Activated T-helper 2 cell treated with anti-CD3 and anti-CD28 coated beads, Interferon-gamma antibody, Interleukin-2, Interleukin-4, amounts not matched to agents 10 μg/mL and 5 μg/mL and 100 μg/mL, durations not matched to agents 14 hours and 24 hours and 36 hours (primary cell): Measurements from ENCODE around the gene SELE. TPM values are rescaled to one million over a fixed set of nuclear protein-coding genes. Genes with fewer than 3 reads are reported as not detected.

Source experiments
- DNase-seq: peaks from one replicate; pipeline ENCODE4 v3.0.0; 2021; ENCODE audit warnings: low spot score
- H3K27ac Mint-ChIP-seq: one replicate; pipeline ENCODE4 v1.8.0; 2021; ENCODE audit warnings: mixed read lengths
- H3K27me3 Mint-ChIP-seq: one replicate; pipeline ENCODE4 v1.8.0; 2021; ENCODE audit warnings: low read depth, mixed read lengths
- H3K36me3 Mint-ChIP-seq: one replicate; pipeline ENCODE4 v1.8.0; 2021; ENCODE audit warnings: low read depth, mixed read lengths
- H3K4me1 Mint-ChIP-seq: one replicate; pipeline ENCODE4 v1.8.0; 2021; ENCODE audit warnings: low read depth, mixed read lengths
- H3K4me3 Mint-ChIP-seq: one replicate; pipeline ENCODE4 v1.8.0; 2021; ENCODE audit warnings: low read depth, mild to moderate bottlenecking, moderate library complexity, mixed read lengths
- H3K9me3 Mint-ChIP-seq: one replicate; pipeline ENCODE4 v1.8.0; 2021; ENCODE audit warnings: mixed read lengths
- intact Hi-C: fragments of 100-400 bp; cut with micrococcal nuclease; formaldehyde crosslinking; loops from one replicate; pipeline ENCODE4 v1.15.1; 2023
- total RNA-seq: library from RNA; stranded (reverse); gene quantifications from 2 replicates; pipeline ENCODE4 v1.2.3, GENCODE V29; 2022

SELE gene, protein sequence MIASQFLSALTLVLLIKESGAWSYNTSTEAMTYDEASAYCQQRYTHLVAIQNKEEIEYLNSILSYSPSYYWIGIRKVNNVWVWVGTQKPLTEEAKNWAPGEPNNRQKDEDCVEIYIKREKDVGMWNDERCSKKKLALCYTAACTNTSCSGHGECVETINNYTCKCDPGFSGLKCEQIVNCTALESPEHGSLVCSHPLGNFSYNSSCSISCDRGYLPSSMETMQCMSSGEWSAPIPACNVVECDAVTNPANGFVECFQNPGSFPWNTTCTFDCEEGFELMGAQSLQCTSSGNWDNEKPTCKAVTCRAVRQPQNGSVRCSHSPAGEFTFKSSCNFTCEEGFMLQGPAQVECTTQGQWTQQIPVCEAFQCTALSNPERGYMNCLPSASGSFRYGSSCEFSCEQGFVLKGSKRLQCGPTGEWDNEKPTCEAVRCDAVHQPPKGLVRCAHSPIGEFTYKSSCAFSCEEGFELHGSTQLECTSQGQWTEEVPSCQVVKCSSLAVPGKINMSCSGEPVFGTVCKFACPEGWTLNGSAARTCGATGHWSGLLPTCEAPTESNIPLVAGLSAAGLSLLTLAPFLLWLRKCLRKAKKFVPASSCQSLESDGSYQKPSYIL
- not detected in 2 replicates for total RNA-seq

GRCh38 chr1:169733924-169734323 lies at the start of gene SELE:
Gene SELE, minus strand, starts transcription at chr1:169734079. Its CDS starts 467 bp downstream, at chr1:169733612.
- Mint-ChIP-seq H3K36me3 (no peaks in the 10 kb centered on the region), H3K4me3 (no peak within 1 kb of the TSS), H3K27ac (no peak within 1 kb of the TSS), H3K9me3 (no peaks in the 10 kb centered on the region), H3K4me1 (no peaks in the 10 kb centered on the region), H3K27me3 (peaks cover 26% of the 10 kb centered on the region)
- no peak for DNase-seq
- intact Hi-C loops: no loop called here

GRCh38 chr1:169782596-169782995 lies 48.7 kb upstream of the SELE start:
- Mint-ChIP-seq H3K4me1 (peaks cover 3% of the 10 kb centered on the region), H3K4me3 (no peak overlapping the region), H3K36me3 (no peaks in the 10 kb centered on the region), H3K9me3 (no peaks in the 10 kb centered on the region), H3K27ac (no peak overlapping the region), H3K27me3 (peaks cover 33% of the 10 kb centered on the region)
- DNase-seq: no peak
- intact Hi-C loops: no loop called here

- intact Hi-C loops: no loop called here
- Mint-ChIP-seq H3K36me3 (no peaks in the 10 kb centered on the region), H3K4me3 (no peak overlapping the region), H3K27me3 (peaks cover 13% of the 10 kb centered on the region), H3K9me3 (no peaks in the 10 kb centered on the region), H3K27ac (no peak overlapping the region), H3K4me1 (peaks cover 3% of the 10 kb centered on the region)
- no peak for DNase-seq
These were observed 46.1 kb upstream of the SELE start for GRCh38 chr1:169779970-169780369.

- Mint-ChIP-seq H3K4me3 (no peak overlapping the region), H3K27me3 (peaks cover 4% of the 10 kb centered on the region), H3K4me1 (no peaks in the 10 kb centered on the region), H3K27ac (no peak overlapping the region), H3K36me3 (no peaks in the 10 kb centered on the region), H3K9me3 (no peaks in the 10 kb centered on the region)
- intact Hi-C loops: no loop called here
- DNase-seq: no peak
These were observed 45.3 kb upstream of the SELE start for GRCh38 chr1:169779150-169779549.

GRCh38 chr1:169776440-169776839 lies 42.6 kb upstream of the SELE start:
- intact Hi-C loops: no loop called here
- no peaks in the 10 kb centered on the region for H3K9me3 Mint-ChIP-seq
- H3K4me1 Mint-ChIP-seq: no peaks in the 10 kb centered on the region
- H3K4me3 Mint-ChIP-seq: no peak overlapping the region
- H3K27me3 Mint-ChIP-seq: peaks cover 9% of the 10 kb centered on the region
- no peak for DNase-seq
- no peak overlapping the region for H3K27ac Mint-ChIP-seq
- no peaks in the 10 kb centered on the region for H3K36me3 Mint-ChIP-seq

DNA sequence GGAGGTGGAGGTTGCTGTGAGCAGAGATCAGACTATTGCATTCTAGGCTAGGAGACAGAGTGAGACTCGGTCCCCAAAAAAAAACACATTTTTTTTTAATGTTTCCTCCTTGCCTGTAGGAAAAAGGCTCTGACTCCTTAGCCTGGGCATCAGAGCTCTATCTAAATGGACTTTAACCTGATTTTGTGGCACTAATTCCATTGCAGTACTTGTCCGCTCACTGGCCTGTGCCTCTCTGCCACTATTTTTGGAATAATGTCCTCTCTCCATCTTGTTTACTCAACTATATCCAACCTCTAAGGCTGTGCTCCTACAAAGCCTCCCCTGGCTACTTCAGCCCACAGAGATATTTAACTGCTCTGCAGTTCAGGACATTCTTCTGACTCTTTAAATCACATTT lies 34.3 kb upstream of the SELE start:
- H3K36me3 Mint-ChIP-seq: no peaks in the 10 kb centered on the region

GRCh38 chr1:169765580-169766331 lies 31.9 kb upstream of the SELE start:
- H3K9me3 Mint-ChIP-seq: no peaks in the 10 kb centered on the region
- H3K27ac Mint-ChIP-seq: no peak overlapping the region
- intact Hi-C loops: no loop called here
- H3K4me3 Mint-ChIP-seq: no peak overlapping the region
- H3K27me3 Mint-ChIP-seq: peaks cover 17% of the 10 kb centered on the region
- DNase-seq: no peak
- no peaks in the 10 kb centered on the region for H3K36me3 Mint-ChIP-seq
- no peaks in the 10 kb centered on the region for H3K4me1 Mint-ChIP-seq

More for the DNA sequence above, 34.3 kb upstream of the SELE start:
- Mint-ChIP-seq H3K27me3 (peaks cover 25% of the 10 kb centered on the region), H3K4me1 (no peaks in the 10 kb centered on the region), H3K9me3 (no peaks in the 10 kb centered on the region), H3K27ac (no peak overlapping the region), H3K4me3 (no peak overlapping the region)
- intact Hi-C loops: no loop called here
- no peak for DNase-seq

GRCh38 chr1:169764919-169765318 lies 31.0 kb upstream of the SELE start:
- Mint-ChIP-seq H3K36me3 (no peaks in the 10 kb centered on the region), H3K4me1 (no peaks in the 10 kb centered on the region), H3K27ac (no peak overlapping the region), H3K27me3 (peaks cover 17% of the 10 kb centered on the region), H3K4me3 (no peak overlapping the region), H3K9me3 (no peaks in the 10 kb centered on the region)
- intact Hi-C loops: no loop called here
- no peak for DNase-seq

DNA sequence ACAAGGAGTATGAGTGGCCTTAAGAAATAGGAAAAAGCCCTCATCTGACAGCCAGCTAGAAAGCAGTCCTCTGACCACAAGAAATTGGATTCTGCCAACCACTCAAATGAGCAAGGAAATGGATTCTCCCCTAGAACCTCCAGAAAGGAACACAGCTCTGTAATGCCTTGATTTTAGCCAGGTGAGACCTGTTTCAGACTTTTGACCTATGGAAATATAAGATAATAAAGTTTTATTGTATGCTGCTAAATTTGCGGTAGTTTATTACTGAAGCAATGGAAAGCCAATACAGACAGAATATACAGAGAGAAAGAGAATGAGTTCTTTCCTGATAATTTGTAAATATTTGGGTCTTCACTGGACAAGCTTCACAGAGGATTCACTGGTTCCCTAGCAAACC lies 28.8 kb upstream of the SELE start:
- Mint-ChIP-seq H3K4me3 (no peak overlapping the region), H3K27me3 (peaks cover 15% of the 10 kb centered on the region), H3K36me3 (no peaks in the 10 kb centered on the region), H3K4me1 (no peaks in the 10 kb centered on the region), H3K27ac (no peak overlapping the region), H3K9me3 (no peaks in the 10 kb centered on the region)
- intact Hi-C loops: no loop called here
- no peak for DNase-seq

DNA sequence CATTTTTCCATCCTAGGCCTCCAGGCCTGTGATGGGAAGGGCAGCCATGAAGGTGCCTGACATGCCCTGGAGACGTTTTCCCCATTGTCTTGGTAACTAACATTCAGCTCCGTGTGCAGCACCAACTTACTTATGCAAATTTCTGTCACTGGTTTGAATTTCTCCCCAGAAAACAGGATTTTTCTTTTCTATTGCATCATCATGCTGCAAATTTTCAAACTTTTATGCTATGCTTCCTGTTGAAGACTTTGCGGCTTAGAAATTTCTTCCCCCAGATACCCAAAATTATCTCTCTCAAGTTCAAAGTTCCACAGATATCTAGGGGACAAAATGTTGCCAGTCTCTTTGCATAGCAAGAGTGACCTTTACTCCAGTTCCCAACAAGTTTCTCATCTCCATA lies 25.2 kb upstream of the SELE start:
- H3K4me3 Mint-ChIP-seq: no peak overlapping the region
- H3K9me3 Mint-ChIP-seq: no peaks in the 10 kb centered on the region
- intact Hi-C loops: no loop called here
- H3K27ac Mint-ChIP-seq: no peak overlapping the region
- H3K27me3 Mint-ChIP-seq: peaks cover 7% of the 10 kb centered on the region
- H3K36me3 Mint-ChIP-seq: no peaks in the 10 kb centered on the region
- H3K4me1 Mint-ChIP-seq: no peaks in the 10 kb centered on the region
- no peak for DNase-seq

DNA sequence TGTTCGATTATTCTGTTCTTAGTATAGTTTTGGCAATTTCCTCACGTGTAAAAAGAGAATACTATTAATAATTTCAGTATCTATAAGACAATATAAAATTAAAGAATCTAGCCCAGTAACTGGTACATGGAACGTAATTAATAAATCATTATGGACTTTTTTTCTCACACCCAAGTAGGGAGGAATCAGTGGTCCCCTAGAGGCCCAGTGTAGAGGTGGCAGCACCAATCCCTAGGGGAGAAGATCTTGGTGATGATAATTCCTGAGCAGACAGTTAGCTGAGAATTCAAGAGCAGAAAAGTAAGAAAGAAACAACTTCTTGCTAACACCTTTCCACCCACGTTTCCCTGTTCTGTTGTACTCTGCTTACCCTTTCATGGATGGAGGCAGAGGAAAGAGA lies 19.7 kb upstream of the SELE start:
- Mint-ChIP-seq H3K4me3 (no peak overlapping the region), H3K9me3 (no peaks in the 10 kb centered on the region), H3K27ac (no peak overlapping the region), H3K36me3 (no peaks in the 10 kb centered on the region), H3K4me1 (peaks cover 3% of the 10 kb centered on the region), H3K27me3 (peaks cover 15% of the 10 kb centered on the region)
- intact Hi-C loops: no loop called here
- DNase-seq: no peak

DNA sequence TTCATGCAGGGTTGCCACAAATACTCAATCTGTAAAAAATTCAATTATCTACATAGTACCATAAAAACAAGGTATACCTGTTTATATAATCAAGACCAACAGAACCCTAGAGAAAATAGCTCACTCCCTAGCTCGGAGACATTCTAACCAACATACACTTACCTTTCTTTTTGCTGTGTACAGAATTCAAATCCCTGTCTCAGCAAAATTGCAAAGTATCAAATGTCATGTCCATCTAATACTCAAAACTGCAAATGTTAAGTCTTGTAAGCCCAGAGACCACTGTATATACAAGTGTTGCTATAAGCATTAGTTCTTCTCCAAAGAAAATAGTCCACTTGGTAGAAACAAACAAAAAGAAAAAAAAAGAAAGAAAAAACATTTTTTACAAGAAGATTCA lies 16.2 kb upstream of the SELE start:
- Mint-ChIP-seq H3K36me3 (no peaks in the 10 kb centered on the region), H3K9me3 (no peaks in the 10 kb centered on the region), H3K27ac (no peak overlapping the region), H3K27me3 (peaks cover 18% of the 10 kb centered on the region), H3K4me1 (peaks cover 3% of the 10 kb centered on the region), H3K4me3 (no peak overlapping the region)
- intact Hi-C loops: no loop called here
- no peak for DNase-seq

DNA sequence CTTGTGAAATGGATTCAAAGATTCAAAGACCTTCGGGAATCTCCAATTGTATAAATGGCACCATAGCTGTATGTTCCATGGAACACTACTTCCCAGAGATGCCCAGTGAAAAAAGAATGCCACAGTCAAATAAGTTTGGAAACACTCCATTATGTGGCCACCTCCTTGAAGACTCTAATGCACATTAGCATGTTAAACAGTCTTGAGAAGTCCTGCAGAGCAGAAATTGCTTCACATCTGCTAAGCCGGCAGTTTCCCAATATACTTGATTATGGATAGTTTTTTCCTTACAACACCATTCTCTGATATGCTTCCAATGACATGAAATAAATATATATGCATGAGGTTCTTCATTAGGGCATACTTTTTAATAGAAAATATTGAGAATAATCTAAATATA lies 12.7 kb upstream of the SELE start:
- DNase-seq: no peak
- no peak overlapping the region for H3K4me3 Mint-ChIP-seq
- H3K27ac Mint-ChIP-seq: no peak overlapping the region
- no peaks in the 10 kb centered on the region for H3K36me3 Mint-ChIP-seq
- no peaks in the 10 kb centered on the region for H3K4me1 Mint-ChIP-seq
- intact Hi-C loops: no loop called here
- H3K9me3 Mint-ChIP-seq: no peaks in the 10 kb centered on the region
- peaks cover 13% of the 10 kb centered on the region for H3K27me3 Mint-ChIP-seq
